ENCODE data around the gene MTMR3. TPM values are rescaled to one million over a fixed set of nuclear protein-coding genes. Genes with fewer than 3 reads are reported as not detected.

Gene MTMR3
- total and polyA plus RNA-seq, 2 of the 8 experiments (the other 6 are each of a cell fraction or from before 2014, with no cell fraction given): 16.9 to 18.5 TPM

GRCh38 chr22:29992341-29993275 is 109.6 kb downstream of the MTMR3 start:
- H3K79me2 ChIP-seq (ENCODE audit: control insufficient read depth in 1 of 2, insufficient read depth in 2 of 2, low read length in 2 of 2): no peaks in the 10 kb centered on the region
- no peak overlapping the region for H2BK20ac ChIP-seq (ENCODE audit: low read length)
- no peaks in the 10 kb centered on the region for H3K27me3 ChIP-seq (replicated peaks in 1 of 4; ENCODE audit: control insufficient read depth in 3 of 4, extremely low read depth in 1 of 4, insufficient read depth in 3 of 4, low read length in 3 of 4)
- H3K56ac ChIP-seq (replicated peaks; ENCODE audit: insufficient read length, low read depth, low read length): no peak overlapping the region
- H3K4ac ChIP-seq (replicated peaks; ENCODE audit: insufficient read length, low read depth, low read length): no peak overlapping the region
- FAIRE-seq (peak; percentile 7), DNase-seq (ENCODE audit: low read depth in 1 of 2, low spot score in 2 of 2) (no peak)
- H3K4me2 ChIP-seq (ENCODE audit: insufficient read depth in 1 of 2, low read depth in 2 of 2, low read length in 2 of 2): no peak overlapping the region
- H4K91ac ChIP-seq (replicated peaks; ENCODE audit: insufficient read length, low read length): no peak overlapping the region
- H2BK5ac ChIP-seq (ENCODE audit: low read depth, low read length): no peak overlapping the region
- ChIA-PET POLR2A (ENCODE audit: partially characterized antibody) (no interaction called here), CTCF (ENCODE audit: partially characterized antibody) (interaction anchor here (1.1 to 1.3 kb wide), 2 partner anchors 16 to 356 kb away, joined by 3 to 4 read pairs; no protein-coding TSS in a partner anchor)
- H3K14ac ChIP-seq (ENCODE audit: insufficient read length): no peak overlapping the region
- no peak overlapping the region; the same call in 1 of the 2 replicates for H3K18ac ChIP-seq (ENCODE audit: extremely low read depth, low read length)
- H4K20me1 ChIP-seq (replicated peaks in 1 of 2; ENCODE audit: control insufficient read depth in 1 of 2, insufficient read depth in 2 of 2, low read length in 2 of 2): no peaks in the 10 kb centered on the region
- peaks cover 0 to 7% (median 2%) of the 10 kb centered on the region in 4 experiments; a peak in 3 of 8 replicates for H3K36me3 ChIP-seq (ENCODE audit: control insufficient read depth in 2 of 4, insufficient read depth in 4 of 4, low read length in 3 of 4)
- no peak overlapping the region for H4K8ac ChIP-seq (ENCODE audit: extremely low read depth, insufficient read depth, low read length)
- no peak overlapping the region for H2BK15ac ChIP-seq (ENCODE audit: low read length)
- no peaks in the 10 kb centered on the region; the same call in 1 of the 2 replicates for H3K79me1 ChIP-seq (ENCODE audit: low read depth, low read length)
- no peak overlapping the region for H3K9ac ChIP-seq (replicated peaks in 1 of 4; ENCODE audit: extremely low read depth in 1 of 4, low read depth in 3 of 4, low read length in 3 of 4)
- no peak overlapping the region for H3K27ac ChIP-seq (ENCODE audit: low read depth, low read length)
- peaks cover 0 to 6% (median 4%) of the 10 kb centered on the region in 4 experiments; a peak in 3 of 7 replicates for H3K4me1 ChIP-seq (replicated peaks in 1 of 4; ENCODE audit: control insufficient read depth in 3 of 4, insufficient read depth in 4 of 4, low read length in 3 of 4)
- no peak overlapping the region for H2AFZ ChIP-seq (ENCODE audit: low read length)
- no peak overlapping the region for H3K4me3 ChIP-seq (ENCODE audit: extremely low read depth in 1 of 4, insufficient read depth in 2 of 4, low read depth in 3 of 4, low read length in 4 of 4)
- no peaks in the 10 kb centered on the region for H3K23me2 ChIP-seq (ENCODE audit: low read depth, low read length)
- no peak overlapping the region for H2BK12ac ChIP-seq (ENCODE audit: low read depth, low read length)
- no peaks in the 10 kb centered on the region for H3K9me3 ChIP-seq (ENCODE audit: insufficient read depth in 2 of 2, low read depth in 1 of 2, low read length in 1 of 2)
- no peak overlapping the region for H4K5ac ChIP-seq (ENCODE audit: insufficient read length, low read depth, low read length)
- no peak overlapping the region for H2BK120ac ChIP-seq (replicated peaks; ENCODE audit: low read depth, low read length)
- WGBS, 2 experiments (ENCODE audit: extremely low coverage in 1 of 2, insufficient coverage in 1 of 2, insufficient read length in 1 of 2, insufficient replicate concordance in 2 of 2, low coverage in 1 of 2, low lambda C conversion rate in 2 of 2, missing lambda C conversion rate in 1 of 2): 85% methylated on average over 6 of the region's 6 CpGs; no CpG with 5 or more reads in 1 of the 2 experiments
- no peak overlapping the region for H2AK5ac ChIP-seq (ENCODE audit: low read depth, low read length)
- H3K23ac ChIP-seq (ENCODE audit: insufficient read length): no peak overlapping the region
- TF ChIP-seq MAFK (IDR thresholded peaks at IDR 0.05; ENCODE audit: low read depth, low read length): no peak
- TF ChIP-seq CTBP2 (IDR thresholded peaks at IDR 0.05; ENCODE audit: borderline replicate concordance, insufficient read depth, insufficient read length, low read length): no peak
- TF ChIP-seq NRF1 (IDR thresholded peaks at IDR 0.05; ENCODE audit: low read depth, low read length): no peak
- no peak for TF ChIP-seq E2F6 (IDR thresholded peaks at IDR 0.05)
- TF ChIP-seq CTCF (IDR thresholded peaks at IDR 0.05; ENCODE audit: control extremely low read depth in 1 of 3, insufficient read depth in 1 of 3, low read depth in 1 of 3, low read length in 3 of 3): no peak
- no peak for TF ChIP-seq TBP (IDR thresholded peaks at IDR 0.05; ENCODE audit: low read depth, low read length)
- TF ChIP-seq SIRT6 (IDR thresholded peaks at IDR 0.05; ENCODE audit: low read length): no peak
- TF ChIP-seq SUZ12 (IDR thresholded peaks at IDR 0.05; ENCODE audit: low read length): no peak
